Fibroblast of mammary gland (primary cell): Measurements from ENCODE around the gene CLMP.
"Not testable (repeated sequence)": the region's sequence is repeated elsewhere in the genome, so short reads cannot be mapped to it uniquely, and the experiment has no call there.

Source experiments
- DNase-seq: peaks from one replicate; pipeline ENCODE4 v3.0.0-alpha.2; 2010; ENCODE audit warnings: low read depth
- H3K4me3 ChIP-seq: 2 replicates; pipeline ENCODE4 v1.5.1; 2011; ENCODE audit warnings: low read depth, mild to moderate bottlenecking, low read length, moderate library complexity; ENCODE audit not compliant: control insufficient read depth
- CTCF ChIP-seq: conservative IDR thresholded peaks from 2 replicates; pipeline ENCODE4 v1.5.1; 2011; ENCODE audit warnings: low read depth, low read length, inconsistent platforms; ENCODE audit not compliant: control insufficient read depth, insufficient read depth

Gene CLMP

DNA sequence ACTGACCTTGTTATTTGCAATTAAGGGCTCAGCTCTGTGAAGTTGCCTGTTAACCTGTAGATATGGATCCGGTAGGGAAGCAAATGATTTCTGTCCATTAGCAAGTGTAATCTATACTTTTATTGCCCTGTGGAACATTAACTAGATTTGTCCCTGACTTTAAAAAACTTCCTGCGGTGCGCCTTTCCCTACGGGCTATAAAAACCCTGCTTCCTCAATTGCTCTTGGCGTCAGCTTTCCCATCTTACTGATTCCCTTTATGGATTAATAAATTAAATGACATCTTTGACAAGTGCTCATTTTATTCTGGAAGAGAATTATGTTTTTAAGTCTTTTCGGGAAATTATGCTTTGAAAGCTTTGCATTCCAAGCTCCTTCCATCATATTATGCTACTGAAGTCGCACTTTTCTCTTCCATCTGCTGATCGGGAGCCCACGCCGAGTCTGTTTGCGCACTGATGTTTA is 18.3 kb upstream of the CLMP start:
- no peak overlapping the region for H3K4me3 ChIP-seq
- no peak for TF ChIP-seq CTCF
- no peak for DNase-seq

DNA sequence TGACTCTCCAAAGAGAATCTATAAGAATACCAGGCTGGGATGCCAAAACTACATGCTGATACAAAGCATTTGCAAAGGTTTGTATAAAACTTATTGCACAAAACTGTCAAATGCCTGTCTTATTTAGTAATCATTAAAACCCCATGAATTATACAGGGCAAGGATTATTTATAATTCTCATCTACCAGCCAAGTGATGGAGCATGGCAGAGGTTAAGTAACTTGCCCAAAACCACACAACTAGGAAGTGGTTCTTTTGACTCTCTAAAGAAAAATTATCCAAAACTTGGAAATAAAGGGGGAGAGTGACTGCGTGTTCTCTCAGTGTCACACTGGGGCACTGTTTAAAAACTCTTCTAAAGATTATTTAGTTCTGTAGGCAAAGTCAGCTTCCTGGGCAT is 17.4 kb upstream of the CLMP start:
- no peak for TF ChIP-seq CTCF
- no peak overlapping the region for H3K4me3 ChIP-seq
- DNase-seq: no peak

DNA sequence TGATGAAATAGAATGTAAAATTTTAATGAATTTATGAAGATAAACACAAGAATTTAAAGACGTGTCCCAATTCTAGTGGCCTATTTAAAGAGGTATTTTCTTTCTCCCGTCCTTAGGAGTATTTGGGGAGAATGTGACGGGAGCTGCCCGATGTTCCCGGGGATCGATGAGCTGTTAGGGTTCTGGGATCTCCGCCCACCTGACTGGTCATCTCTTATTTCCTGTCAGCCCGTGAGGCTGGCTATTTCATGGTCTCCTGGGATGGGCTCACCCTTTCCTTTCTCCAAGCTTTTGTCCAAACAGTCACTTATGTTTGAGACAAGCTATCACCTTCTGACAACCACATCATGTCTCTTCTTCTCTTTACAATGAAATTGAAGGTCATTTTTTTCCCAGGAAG is 16.9 kb upstream of the CLMP start:
- peak; percentile 56 for DNase-seq
- no peak for TF ChIP-seq CTCF
- H3K4me3 ChIP-seq: no peak overlapping the region

GRCh38 chr11:123211149-123211852 is 16.3 kb upstream of the CLMP start:
- H3K4me3 ChIP-seq: no peak overlapping the region
- TF ChIP-seq CTCF: no peak
- no peak for DNase-seq

DNA sequence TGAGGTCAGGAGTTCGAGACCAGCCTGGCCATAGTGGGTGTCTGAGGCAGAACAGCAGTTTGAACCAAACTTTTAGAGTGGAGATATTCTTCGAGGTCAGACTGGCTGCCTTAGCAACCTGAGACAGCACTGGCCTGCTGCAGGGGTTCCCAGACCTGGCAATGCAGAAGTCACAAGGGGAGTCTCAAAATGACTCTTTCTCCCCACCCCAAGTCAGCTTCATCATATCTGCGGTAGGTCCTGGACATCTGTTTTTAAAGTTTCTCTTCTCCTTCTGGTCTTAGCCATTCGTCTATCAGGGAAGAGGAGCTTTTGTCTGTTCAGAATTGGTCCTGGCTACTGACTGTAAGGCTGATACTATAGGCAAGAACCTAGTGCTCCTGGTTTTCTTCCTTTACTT is 14.5 kb upstream of the CLMP start:
- TF ChIP-seq CTCF: no peak
- H3K4me3 ChIP-seq: no peak overlapping the region
- DNase-seq: no peak

GRCh38 chr11:123206791-123207434 is 11.9 kb upstream of the CLMP start:
- TF ChIP-seq CTCF: no peak
- H3K4me3 ChIP-seq: no peak overlapping the region
- DNase-seq: peak; percentile 64

DNA sequence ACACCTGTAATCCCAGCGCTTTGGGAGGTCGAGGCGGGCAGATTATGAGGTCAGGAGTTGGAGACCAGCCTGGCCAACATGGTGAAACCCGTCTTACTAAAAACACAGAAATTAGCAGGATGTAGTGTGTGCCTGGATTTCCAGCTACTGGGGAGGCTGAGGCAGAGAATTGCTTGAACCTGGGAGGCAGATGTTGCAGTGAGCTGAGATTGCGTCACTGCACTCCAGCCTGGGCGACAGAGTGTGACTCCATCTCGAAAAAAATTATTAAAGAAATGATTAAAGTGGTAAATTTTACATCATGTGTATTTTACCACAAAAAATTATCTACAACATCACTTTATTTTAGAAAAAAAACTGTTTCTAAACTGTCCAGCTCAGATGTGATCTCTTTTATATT is 11.0 kb upstream of the CLMP start:
- not testable (repeated sequence) for DNase-seq

More for the DNA sequence above, 11.0 kb upstream of the CLMP start:
- not testable (repeated sequence) for H3K4me3 ChIP-seq
